SK-N-SH treated with all-trans-retinoic acid at 6 μM for 48 hours (cell line): ENCODE results near the gene FARS2.

Experiments
- ATAC-seq: fragments of 200-7000 bp; cut with Tn5 transposase; 3 replicates; pipeline ENCODE4 v1.9.1; 2020; ENCODE audit warnings: mild to moderate bottlenecking, moderate library complexity
- ARNTL ChIP-seq: fragments of 450-650 bp; formaldehyde crosslinking; IDR thresholded peaks from 2 replicates; pipeline ENCODE4 v1.5.0; 2020; ENCODE audit warnings: low read depth, mild to moderate bottlenecking, moderate library complexity, borderline replicate concordance
- BACH2 ChIP-seq: fragments of 250-450 bp; sonication (Bioruptor Pico); IDR thresholded peaks from 2 replicates; pipeline ENCODE4 v1.9.0; 2021; ENCODE audit warnings: mild to moderate bottlenecking, borderline replicate concordance
- CSDC2 ChIP-seq: fragments of 250-450 bp; sonication (Bioruptor Pico); IDR thresholded peaks from 2 replicates; pipeline ENCODE4 v1.5.0; 2020; ENCODE audit warnings: mild to moderate bottlenecking, moderate library complexity
- GLIS3 ChIP-seq: fragments of 250-450 bp; sonication (Bioruptor Pico); IDR thresholded peaks from 2 replicates; pipeline ENCODE4 v1.5.0; 2020; ENCODE audit warnings: mild to moderate bottlenecking, moderate library complexity
- OSR1 ChIP-seq: fragments of 250-450 bp; sonication (Bioruptor Pico); IDR thresholded peaks from 2 replicates; pipeline ENCODE4 v1.8.0; 2022; ENCODE audit warnings: moderate library complexity, mild to moderate bottlenecking, inconsistent platforms
- PPARA ChIP-seq: fragments of 250-450 bp; sonication (Bioruptor Pico); IDR thresholded peaks from 2 replicates; pipeline ENCODE4 v1.5.0; 2020; ENCODE audit warnings: mild to moderate bottlenecking, borderline replicate concordance
- RARB ChIP-seq: fragments of 250-450 bp; sonication (Bioruptor Pico); IDR thresholded peaks from 2 replicates; pipeline ENCODE4 v1.8.0; 2021; ENCODE audit warnings: mild to moderate bottlenecking, moderate library complexity
- SNAI2 ChIP-seq: fragments of 250-450 bp; sonication (Bioruptor Pico); IDR thresholded peaks from 2 replicates; pipeline ENCODE4 v1.5.0; 2020; ENCODE audit warnings: mild to moderate bottlenecking, moderate library complexity
- TCF4 ChIP-seq: fragments of 250-450 bp; sonication (Bioruptor Pico); IDR thresholded peaks from 2 replicates; pipeline ENCODE4 v1.8.0; 2021; ENCODE audit warnings: mild to moderate bottlenecking, moderate library complexity, borderline replicate concordance
- ZC3H10 ChIP-seq: fragments of 250-450 bp; sonication (Bioruptor Pico); IDR thresholded peaks from 2 replicates; pipeline ENCODE4 v1.5.1; 2021; ENCODE audit warnings: mild to moderate bottlenecking, moderate library complexity
- ZFP3 ChIP-seq: fragments of 250-450 bp; sonication (Bioruptor Pico); IDR thresholded peaks from 2 replicates; pipeline ENCODE4 v1.5.0; 2020; ENCODE audit warnings: mild to moderate bottlenecking, moderate library complexity
- ZFP30 ChIP-seq: fragments of 450-650 bp; formaldehyde crosslinking; IDR thresholded peaks from 2 replicates; pipeline ENCODE4 v1.5.0; 2022; ENCODE audit warnings: mild to moderate bottlenecking, moderate library complexity
- ZNF565 ChIP-seq: fragments of 450-650 bp; formaldehyde crosslinking; conservative IDR thresholded peaks from 2 replicates; pipeline ENCODE4 v1.5.0; 2020; ENCODE audit warnings: low read depth, mild to moderate bottlenecking, moderate library complexity
- ZNF8 ChIP-seq: fragments of 450-650 bp; formaldehyde crosslinking; IDR thresholded peaks from 2 replicates; pipeline ENCODE4 v1.5.0; 2020; ENCODE audit warnings: mild to moderate bottlenecking, moderate library complexity
- TF ChIP-seq, protein P1 (sequence below): fragments of 250-450 bp; sonication (Bioruptor Pico); IDR thresholded peaks from 2 replicates; pipeline ENCODE4 v1.8.0; 2021; ENCODE audit warnings: low read depth, mild to moderate bottlenecking, moderate library complexity, borderline replicate concordance
- TF ChIP-seq, protein P2 (sequence below): fragments of 250-450 bp; sonication (Bioruptor Pico); IDR thresholded peaks from 2 replicates; pipeline ENCODE4 v1.5.1; 2021; ENCODE audit warnings: mild to moderate bottlenecking, moderate library complexity
- TF ChIP-seq, protein P3 (sequence below): fragments of 250-450 bp; sonication (Bioruptor Pico); IDR thresholded peaks from 2 replicates; pipeline ENCODE4 v1.5.1; 2020; ENCODE audit warnings: low read depth, mild to moderate bottlenecking, moderate library complexity
- TF ChIP-seq, protein P4 (sequence below): fragments of 250-450 bp; sonication (Bioruptor Pico); IDR thresholded peaks from 2 replicates; pipeline ENCODE4 v1.5.0; 2020; ENCODE audit warnings: mild to moderate bottlenecking, moderate library complexity
- TF ChIP-seq, protein P5 (sequence below): fragments of 250-450 bp; sonication (Bioruptor Pico); IDR thresholded peaks from 2 replicates; pipeline ENCODE4 v1.8.0; 2020; ENCODE audit warnings: mild to moderate bottlenecking, moderate library complexity, borderline replicate concordance

The FARS2 gene

DNA sequence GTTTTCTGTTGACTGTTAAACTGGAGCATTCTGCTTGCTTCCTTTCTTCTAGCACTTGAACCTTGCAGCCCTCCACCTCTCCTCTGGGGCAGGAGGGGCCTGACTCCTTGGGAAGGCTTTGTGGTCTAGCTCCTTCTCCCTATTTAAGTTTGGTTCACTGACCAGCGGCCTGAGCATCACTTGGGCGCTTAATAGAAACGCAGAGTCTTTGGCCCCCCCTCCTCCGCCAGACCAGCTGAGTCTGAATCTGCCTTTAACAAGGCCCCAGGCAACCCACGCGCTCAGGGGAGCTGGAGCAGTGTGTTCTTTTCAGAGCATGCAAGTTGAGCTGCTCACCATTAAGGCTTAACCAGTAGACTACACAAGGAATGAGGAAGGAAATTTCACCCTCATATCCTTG is 519.7 kb downstream of the FARS2 start (continued):
- TF ChIP-seq, protein P1, sequence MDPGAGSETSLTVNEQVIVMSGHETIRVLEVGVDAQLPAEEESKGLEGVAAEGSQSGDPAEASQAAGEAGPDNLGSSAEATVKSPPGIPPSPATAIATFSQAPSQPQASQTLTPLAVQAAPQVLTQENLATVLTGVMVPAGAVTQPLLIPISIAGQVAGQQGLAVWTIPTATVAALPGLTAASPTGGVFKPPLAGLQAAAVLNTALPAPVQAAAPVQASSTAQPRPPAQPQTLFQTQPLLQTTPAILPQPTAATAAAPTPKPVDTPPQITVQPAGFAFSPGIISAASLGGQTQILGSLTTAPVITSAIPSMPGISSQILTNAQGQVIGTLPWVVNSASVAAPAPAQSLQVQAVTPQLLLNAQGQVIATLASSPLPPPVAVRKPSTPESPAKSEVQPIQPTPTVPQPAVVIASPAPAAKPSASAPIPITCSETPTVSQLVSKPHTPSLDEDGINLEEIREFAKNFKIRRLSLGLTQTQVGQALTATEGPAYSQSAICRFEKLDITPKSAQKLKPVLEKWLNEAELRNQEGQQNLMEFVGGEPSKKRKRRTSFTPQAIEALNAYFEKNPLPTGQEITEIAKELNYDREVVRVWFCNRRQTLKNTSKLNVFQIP (CRISPR knock-in tag) = no peak
- TF ChIP-seq, protein P2, sequence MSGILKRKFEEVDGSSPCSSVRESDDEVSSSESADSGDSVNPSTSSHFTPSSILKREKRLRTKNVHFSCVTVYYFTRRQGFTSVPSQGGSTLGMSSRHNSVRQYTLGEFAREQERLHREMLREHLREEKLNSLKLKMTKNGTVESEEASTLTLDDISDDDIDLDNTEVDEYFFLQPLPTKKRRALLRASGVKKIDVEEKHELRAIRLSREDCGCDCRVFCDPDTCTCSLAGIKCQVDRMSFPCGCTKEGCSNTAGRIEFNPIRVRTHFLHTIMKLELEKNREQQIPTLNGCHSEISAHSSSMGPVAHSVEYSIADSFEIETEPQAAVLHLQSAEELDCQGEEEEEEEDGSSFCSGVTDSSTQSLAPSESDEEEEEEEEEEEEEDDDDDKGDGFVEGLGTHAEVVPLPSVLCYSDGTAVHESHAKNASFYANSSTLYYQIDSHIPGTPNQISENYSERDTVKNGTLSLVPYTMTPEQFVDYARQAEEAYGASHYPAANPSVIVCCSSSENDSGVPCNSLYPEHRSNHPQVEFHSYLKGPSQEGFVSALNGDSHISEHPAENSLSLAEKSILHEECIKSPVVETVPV (CRISPR knock-in tag) = no peak

DNA sequence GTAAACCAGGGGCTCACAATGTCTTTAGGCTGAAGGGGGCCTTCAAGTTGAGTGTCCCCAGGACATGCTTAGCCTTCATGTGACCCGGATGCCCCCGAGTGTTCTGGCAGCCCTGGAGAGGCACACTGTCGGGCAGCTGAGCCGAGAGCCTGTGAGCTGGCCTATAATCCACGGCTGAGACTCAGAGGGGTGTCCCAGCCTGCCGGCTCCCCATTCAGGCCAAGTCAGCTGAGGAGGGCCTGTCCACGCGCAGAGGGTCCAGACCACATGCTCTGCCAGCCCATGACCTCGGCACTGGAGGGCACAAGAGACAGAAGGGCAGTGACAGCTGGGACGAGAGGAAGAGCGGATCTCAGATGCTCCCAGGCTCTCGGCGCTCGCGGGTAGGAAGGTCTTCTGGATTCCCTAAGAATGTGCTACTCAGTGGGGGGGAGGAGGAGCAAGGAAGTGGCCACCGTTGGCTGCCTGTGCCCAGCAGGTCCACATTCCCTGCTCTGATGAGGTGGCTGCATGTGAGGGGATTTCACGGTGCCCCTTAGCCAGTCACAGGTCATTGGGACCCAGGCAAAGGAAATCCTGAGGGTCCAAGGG is 520.7 kb downstream of the FARS2 start:
- TF ChIP-seq, protein P3, sequence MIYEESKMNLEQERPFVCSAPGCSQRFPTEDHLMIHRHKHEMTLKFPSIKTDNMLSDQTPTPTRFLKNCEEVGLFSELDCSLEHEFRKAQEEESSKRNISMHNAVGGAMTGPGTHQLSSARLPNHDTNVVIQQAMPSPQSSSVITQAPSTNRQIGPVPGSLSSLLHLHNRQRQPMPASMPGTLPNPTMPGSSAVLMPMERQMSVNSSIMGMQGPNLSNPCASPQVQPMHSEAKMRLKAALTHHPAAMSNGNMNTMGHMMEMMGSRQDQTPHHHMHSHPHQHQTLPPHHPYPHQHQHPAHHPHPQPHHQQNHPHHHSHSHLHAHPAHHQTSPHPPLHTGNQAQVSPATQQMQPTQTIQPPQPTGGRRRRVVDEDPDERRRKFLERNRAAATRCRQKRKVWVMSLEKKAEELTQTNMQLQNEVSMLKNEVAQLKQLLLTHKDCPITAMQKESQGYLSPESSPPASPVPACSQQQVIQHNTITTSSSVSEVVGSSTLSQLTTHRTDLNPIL (CRISPR knock-in tag) = no peak
- TF ChIP-seq PPARA = no peak
- TF ChIP-seq, protein P2 (CRISPR knock-in tag) = no peak
- TF ChIP-seq RARB (CRISPR knock-in tag) = no peak
- TF ChIP-seq, protein P4, sequence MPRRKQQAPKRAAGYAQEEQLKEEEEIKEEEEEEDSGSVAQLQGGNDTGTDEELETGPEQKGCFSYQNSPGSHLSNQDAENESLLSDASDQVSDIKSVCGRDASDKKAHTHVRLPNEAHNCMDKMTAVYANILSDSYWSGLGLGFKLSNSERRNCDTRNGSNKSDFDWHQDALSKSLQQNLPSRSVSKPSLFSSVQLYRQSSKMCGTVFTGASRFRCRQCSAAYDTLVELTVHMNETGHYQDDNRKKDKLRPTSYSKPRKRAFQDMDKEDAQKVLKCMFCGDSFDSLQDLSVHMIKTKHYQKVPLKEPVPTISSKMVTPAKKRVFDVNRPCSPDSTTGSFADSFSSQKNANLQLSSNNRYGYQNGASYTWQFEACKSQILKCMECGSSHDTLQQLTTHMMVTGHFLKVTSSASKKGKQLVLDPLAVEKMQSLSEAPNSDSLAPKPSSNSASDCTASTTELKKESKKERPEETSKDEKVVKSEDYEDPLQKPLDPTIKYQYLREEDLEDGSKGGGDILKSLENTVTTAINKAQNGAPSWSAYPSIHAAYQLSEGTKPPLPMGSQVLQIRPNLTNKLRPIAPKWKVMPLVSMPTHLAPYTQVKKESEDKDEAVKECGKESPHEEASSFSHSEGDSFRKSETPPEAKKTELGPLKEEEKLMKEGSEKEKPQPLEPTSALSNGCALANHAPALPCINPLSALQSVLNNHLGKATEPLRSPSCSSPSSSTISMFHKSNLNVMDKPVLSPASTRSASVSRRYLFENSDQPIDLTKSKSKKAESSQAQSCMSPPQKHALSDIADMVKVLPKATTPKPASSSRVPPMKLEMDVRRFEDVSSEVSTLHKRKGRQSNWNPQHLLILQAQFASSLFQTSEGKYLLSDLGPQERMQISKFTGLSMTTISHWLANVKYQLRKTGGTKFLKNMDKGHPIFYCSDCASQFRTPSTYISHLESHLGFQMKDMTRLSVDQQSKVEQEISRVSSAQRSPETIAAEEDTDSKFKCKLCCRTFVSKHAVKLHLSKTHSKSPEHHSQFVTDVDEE (CRISPR knock-in tag) = no peak
- TF ChIP-seq OSR1 (CRISPR knock-in tag) = no peak
- no peak for TF ChIP-seq ZNF8 (CRISPR knock-in tag)
- no peak for TF ChIP-seq ARNTL (CRISPR knock-in tag)
- no peak for ATAC-seq

DNA sequence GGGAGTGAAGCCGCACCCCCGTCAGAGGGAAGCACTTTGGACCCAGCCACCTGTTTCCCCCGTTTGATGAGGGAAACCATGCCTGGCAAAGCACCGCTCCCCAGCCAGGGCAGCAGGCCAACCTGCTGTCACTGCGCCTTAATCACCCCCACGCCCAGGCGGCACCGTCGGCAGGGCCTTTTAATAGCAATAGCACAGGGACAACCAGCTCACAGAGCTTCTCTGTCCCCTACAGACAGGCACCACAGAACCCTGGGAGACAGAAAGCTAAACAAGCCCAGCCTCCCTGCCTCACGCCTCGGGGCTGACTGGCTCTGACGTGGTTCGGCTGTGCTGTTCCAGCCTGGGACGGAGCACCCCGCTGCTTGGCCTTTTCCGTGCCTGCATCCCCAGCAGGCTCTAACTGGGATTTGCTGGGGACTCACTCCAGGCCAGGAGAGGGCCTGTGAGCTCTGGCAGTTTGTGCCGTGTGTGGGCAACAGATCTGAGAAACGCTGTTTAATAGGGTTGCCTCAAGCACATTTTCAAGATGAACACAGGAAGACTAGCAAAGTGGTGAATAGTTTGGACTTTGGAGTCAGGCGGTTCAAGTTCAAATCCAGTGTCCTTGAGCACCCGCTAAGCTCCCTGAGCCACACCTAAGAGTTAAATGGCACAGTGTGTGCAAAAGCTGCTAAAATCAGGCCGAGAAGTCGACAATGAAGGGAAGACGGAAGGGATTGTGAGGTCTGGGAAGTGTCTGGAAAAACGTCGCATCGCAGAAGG is 521.7 kb downstream of the FARS2 start:
- no peak; the same call in 2 of the 3 replicates for ATAC-seq
- TF ChIP-seq ZC3H10 (CRISPR knock-in tag) = no peak

DNA sequence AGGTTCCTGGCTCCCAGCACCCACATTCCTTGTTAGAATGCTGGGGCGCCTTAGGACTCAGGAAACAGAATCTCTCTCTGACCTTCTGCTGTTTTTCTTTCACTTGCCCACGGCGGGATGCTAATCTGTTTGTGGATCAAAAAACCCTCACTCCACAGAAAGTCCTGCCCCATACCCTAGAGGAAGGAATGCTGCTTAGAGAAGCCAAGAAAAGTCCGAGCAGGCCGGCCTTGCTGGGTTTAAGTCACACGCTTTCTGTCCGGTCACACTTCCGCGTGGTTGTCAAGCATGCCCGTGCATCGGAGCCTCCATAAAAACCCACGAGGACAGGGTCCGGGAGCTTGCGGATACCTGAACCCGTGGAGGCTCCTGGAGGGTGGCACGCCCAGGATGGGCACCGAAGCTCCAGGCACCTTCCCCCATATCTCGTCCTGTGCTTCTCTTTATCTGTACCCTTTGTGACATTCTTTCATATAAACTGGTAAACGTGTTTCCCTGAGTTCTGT is 522.3 kb downstream of the FARS2 start:
- no peak for ATAC-seq
- TF ChIP-seq CSDC2 (CRISPR knock-in tag) (no peak), PPARA (no peak), TCF4 (no peak), SNAI2 (CRISPR knock-in tag) (no peak), ZFP30 (CRISPR knock-in tag) (no peak), OSR1 (CRISPR knock-in tag) (no peak), GLIS3 (CRISPR knock-in tag) (no peak), ZFP3 (CRISPR knock-in tag) (no peak), ZNF8 (CRISPR knock-in tag) (no peak), RARB (CRISPR knock-in tag) (no peak), ZNF565 (CRISPR knock-in tag) (no peak), BACH2 (no peak)
- TF ChIP-seq, protein P5, sequence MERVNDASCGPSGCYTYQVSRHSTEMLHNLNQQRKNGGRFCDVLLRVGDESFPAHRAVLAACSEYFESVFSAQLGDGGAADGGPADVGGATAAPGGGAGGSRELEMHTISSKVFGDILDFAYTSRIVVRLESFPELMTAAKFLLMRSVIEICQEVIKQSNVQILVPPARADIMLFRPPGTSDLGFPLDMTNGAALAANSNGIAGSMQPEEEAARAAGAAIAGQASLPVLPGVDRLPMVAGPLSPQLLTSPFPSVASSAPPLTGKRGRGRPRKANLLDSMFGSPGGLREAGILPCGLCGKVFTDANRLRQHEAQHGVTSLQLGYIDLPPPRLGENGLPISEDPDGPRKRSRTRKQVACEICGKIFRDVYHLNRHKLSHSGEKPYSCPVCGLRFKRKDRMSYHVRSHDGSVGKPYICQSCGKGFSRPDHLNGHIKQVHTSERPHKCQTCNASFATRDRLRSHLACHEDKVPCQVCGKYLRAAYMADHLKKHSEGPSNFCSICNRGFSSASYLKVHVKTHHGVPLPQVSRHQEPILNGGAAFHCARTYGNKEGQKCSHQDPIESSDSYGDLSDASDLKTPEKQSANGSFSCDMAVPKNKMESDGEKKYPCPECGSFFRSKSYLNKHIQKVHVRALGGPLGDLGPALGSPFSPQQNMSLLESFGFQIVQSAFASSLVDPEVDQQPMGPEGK = no peak
- TF ChIP-seq, protein P1 (CRISPR knock-in tag) = no peak
- TF ChIP-seq, protein P2 (CRISPR knock-in tag) = no peak
